ENCODE measurements around the gene SPART.

- TF ChIP-seq POLR2A (IDR thresholded peaks at IDR 0.05; ENCODE audit: extremely low read depth, insufficient read length) (no peak), CTCF (IDR thresholded peaks at IDR 0.05; ENCODE audit: low read depth, low read length) (no peak), MAX (IDR thresholded peaks at IDR 0.05; ENCODE audit: low read depth, low read length) (no peak), MYC (IDR thresholded peaks at IDR 0.05; ENCODE audit: low read depth, low read length) (no peak)
These were observed 22.1 kb downstream of the SPART start for GRCh38 chr13:36323951-36324566.

All from NB4 (cell line).